MG63 (cell line): ENCODE results near the gene ATP5PD. TPM values are rescaled to one million over a fixed set of nuclear protein-coding genes. Genes with fewer than 3 reads are reported as not detected.

Experiments used
- DNase-seq: peaks from one replicate; pipeline ENCODE4 v3.0.0-alpha.2; 2020
- H3K27me3 ChIP-seq: fragments of 250-450 bp; sonication (Bioruptor Pico); 2 replicates; pipeline ENCODE4 v1.5.1; 2020; ENCODE audit warnings: mild to moderate bottlenecking, moderate library complexity
- H3K36me3 ChIP-seq: fragments of 250-450 bp; sonication (Bioruptor Pico); 2 replicates; pipeline ENCODE4 v1.5.1; 2020; ENCODE audit warnings: mild to moderate bottlenecking, moderate library complexity
- H3K4me3 ChIP-seq: fragments of 250-450 bp; sonication (Bioruptor Pico); 2 replicates; pipeline ENCODE4 v1.5.1; 2020; ENCODE audit warnings: mild to moderate bottlenecking, moderate library complexity
- H3K9me3 ChIP-seq: fragments of 250-450 bp; sonication (Bioruptor Pico); 2 replicates; pipeline ENCODE4 v1.5.1; 2020; ENCODE audit warnings: mild to moderate bottlenecking, moderate library complexity
- total RNA-seq: library from RNA; depleted of rRNA; stranded (reverse); fragments of >200 nt; shearing (Covaris generic); gene quantifications from 2 replicates; pipeline ENCODE4 v1.2.3, GENCODE V29; 2014; ENCODE audit warnings: low replicate concordance; rRNA removed

ATP5PD gene
- 296 and 323 TPM in 2 replicates for total RNA-seq

GRCh38 chr17:75046407-75047289 is at the start of gene ATP5PD, which contains the start of gene KCTD2:
Gene ATP5PD, minus strand, starts transcription at chr17:75046969. Its CDS starts 4,319 bp downstream, at chr17:75042650.
Gene KCTD2, plus strand, starts transcription at chr17:75047225. Its CDS starts 26 bp downstream, at chr17:75047251.
- no peaks in the 10 kb centered on the region for H3K27me3 ChIP-seq
- no peaks in the 10 kb centered on the region for H3K9me3 ChIP-seq
- peak; percentile 97 for DNase-seq
- H3K4me3 ChIP-seq: peak within 1 kb of the TSS; percentile 96
- H3K36me3 ChIP-seq: peaks cover 25% of the 10 kb centered on the region

- peak; percentile 66 for DNase-seq
- H3K4me3 ChIP-seq: no peak overlapping the region
- no peaks in the 10 kb centered on the region for H3K36me3 ChIP-seq
- no peaks in the 10 kb centered on the region for H3K9me3 ChIP-seq
- no peaks in the 10 kb centered on the region for H3K27me3 ChIP-seq
Measured at GRCh38 chr17:75096082-75096625, 49.4 kb upstream of the ATP5PD start.

DNA sequence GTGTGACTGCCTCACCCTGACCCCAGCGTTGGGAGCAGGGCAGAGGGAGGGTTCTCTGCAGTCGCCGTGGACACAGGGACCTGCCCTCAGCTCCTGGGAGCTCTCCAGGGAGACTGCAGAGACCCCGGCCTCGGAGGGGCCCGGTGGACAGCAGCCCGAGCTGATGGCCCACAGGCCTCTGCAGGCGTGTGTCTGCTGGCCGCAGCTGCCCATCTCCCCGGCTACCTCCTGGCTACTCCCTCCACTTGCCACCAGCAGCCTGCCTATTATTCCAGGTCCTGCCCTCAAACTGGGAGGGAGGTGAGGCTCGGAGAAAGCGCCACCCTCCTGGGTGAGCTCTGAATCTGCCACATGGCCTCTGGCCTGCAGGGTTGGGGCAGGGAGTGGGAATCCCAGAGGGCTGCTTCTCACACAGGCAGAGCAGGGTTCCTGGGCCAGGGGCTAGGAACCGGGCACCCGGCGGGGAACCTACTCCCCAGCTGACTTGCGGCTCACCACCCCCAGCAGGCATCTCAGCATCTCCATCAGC is 48.2 kb upstream of the ATP5PD start:
- no peak for DNase-seq
- no peaks in the 10 kb centered on the region for H3K36me3 ChIP-seq
- H3K4me3 ChIP-seq: no peak overlapping the region
- H3K27me3 ChIP-seq: no peaks in the 10 kb centered on the region
- H3K9me3 ChIP-seq: no peaks in the 10 kb centered on the region

DNA sequence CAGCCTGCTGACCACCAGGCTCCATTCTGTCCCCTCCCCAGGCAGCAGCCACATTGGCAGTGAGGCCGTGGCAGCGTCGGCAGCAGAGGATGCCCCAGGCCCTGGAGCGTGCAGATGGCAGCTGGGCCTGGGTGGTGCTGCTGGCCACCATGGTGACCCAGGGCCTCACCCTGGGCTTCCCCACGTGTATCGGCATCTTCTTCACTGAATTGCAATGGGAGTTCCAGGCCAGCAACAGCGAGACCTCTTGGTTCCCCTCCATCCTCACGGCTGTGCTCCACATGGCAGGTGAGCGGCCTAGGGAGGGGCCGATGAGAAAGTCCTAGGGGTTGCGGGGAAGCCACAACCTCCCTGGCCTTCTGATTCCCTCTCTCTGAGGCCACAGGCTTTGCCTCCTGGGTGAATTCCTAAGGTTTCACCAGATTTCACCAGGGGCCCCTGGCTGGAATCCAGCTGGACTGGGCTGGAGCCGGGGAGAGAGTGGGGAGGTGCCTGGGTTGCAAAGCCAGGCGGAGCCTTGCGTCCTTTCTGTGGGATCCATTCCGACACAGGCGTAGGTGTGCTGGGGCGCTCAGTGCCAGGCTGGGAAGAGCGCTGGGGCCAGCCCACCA is 46.9 kb upstream of the ATP5PD start:
- no peaks in the 10 kb centered on the region for H3K36me3 ChIP-seq
- no peaks in the 10 kb centered on the region for H3K27me3 ChIP-seq
- H3K4me3 ChIP-seq: no peak overlapping the region
- no peak for DNase-seq
- no peaks in the 10 kb centered on the region for H3K9me3 ChIP-seq

DNA sequence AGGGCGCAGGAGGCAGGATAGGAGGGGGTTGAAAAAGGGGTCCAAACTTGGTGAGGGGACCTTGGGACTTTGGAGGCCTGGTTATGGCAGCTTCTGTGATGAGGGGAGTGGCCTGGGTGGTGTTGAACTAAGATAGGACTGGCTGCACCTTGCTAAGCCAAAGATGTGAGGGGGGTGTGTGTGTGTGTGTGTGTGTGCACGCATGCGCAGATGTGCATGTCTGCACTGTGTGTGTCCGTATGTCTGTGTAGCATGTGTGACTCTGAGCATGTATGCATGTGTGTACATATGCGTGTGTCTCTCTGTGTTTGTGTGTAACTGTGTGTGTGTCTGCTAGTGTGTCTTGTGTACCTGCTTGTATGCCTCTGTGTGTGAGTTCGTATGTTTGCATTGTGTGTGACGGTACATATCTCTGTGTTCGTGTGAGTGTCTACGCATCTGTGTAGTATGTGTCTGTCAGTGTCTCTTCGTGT is 45.1 kb upstream of the ATP5PD start:
- H3K9me3 ChIP-seq: no peaks in the 10 kb centered on the region
- H3K4me3 ChIP-seq: no peak overlapping the region
- no peaks in the 10 kb centered on the region for H3K36me3 ChIP-seq
- DNase-seq: no peak
- no peaks in the 10 kb centered on the region for H3K27me3 ChIP-seq

DNA sequence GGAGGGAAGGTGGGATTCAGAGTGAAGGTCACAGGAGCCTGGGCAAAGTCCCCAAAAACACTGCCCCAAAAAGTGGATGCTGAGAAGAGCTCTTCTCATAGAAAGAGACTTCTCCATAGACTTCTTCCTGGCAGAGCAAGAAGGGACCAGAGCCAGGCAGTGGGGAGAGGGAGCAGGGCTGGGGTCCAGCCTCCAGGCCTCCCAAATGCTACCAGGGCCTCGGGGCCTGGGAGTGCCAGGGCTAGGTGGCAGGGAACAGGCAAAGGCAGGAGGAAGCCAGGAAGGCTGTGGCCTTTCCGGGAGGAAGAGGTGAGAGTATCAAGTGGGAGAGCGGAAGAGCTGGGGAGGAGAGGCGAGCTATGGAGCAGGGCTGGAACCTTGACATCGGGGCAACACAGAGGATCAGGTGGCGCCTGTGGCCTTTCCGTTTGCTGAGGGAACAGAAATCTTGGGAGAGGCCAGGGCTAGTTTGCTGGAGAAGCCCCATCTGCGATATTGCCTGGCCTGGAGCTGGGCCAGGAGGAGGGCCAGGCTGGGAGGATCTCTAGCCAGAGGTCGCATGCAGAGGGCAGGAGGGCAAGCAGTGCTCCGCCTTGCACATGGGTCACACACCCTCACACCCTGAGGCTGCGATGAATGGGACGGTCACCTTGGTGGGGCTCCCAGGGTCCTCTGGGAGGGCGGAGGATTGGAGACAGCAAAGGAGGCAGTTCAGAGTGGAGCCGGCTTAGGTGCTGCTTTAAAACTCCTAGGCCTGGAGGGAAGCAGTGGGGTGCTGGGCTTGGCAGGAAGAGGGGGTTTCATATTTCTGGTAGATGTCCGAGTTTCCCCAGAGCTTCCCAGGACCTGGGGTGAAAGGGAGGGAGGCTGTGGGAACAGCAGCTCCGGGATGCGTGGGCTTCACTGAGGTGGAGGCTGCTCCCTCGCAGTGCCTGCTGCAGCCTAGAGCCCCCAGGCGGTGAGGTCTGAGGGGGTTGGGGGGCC is 44.4 kb upstream of the ATP5PD start:
- Histone ChIP-seq H3K4me3 (no peak overlapping the region), H3K9me3 (no peaks in the 10 kb centered on the region), H3K27me3 (no peaks in the 10 kb centered on the region), H3K36me3 (no peaks in the 10 kb centered on the region)
- DNase-seq: no peak

- DNase-seq: peak; percentile 76
- Histone ChIP-seq H3K27me3 (no peaks in the 10 kb centered on the region), H3K9me3 (no peaks in the 10 kb centered on the region), H3K4me3 (peak overlapping the region; percentile 46), H3K36me3 (no peaks in the 10 kb centered on the region)
Measured at GRCh38 chr17:75088465-75089417, 42.0 kb upstream of the ATP5PD start.

GRCh38 chr17:75087558-75088453 is 41.0 kb upstream of the ATP5PD start, which contains the start of gene SLC16A5:
Gene SLC16A5, plus strand, starts transcription at chr17:75087954. Its CDS starts 5,683 bp downstream, at chr17:75093637.
- Histone ChIP-seq H3K27me3 (no peaks in the 10 kb centered on the region), H3K9me3 (no peaks in the 10 kb centered on the region), H3K4me3 (peak within 1 kb of the TSS; percentile 46), H3K36me3 (no peaks in the 10 kb centered on the region)
- DNase-seq: peak; percentile 93

DNA sequence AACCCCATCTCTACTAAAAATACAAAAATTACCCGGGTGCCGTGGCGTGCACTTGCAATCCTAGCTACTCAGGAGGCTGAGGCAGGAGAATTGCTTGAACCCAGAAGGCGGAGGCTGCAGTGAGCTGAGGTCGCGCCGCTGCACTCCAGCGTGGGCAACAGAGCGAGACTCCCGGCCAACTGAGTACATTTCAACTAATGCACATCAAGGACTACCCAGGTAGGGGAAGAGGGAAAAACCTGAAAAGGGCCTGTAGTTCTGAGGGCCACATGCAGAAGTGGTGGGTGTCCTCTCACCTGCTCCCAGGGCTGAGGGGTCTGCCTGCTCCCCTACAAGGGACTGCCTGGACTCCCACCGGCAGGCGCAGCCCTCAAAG is 40.4 kb upstream of the ATP5PD start:
- Histone ChIP-seq H3K9me3 (no peaks in the 10 kb centered on the region), H3K27me3 (no peaks in the 10 kb centered on the region), H3K4me3 (peak overlapping the region; percentile 46), H3K36me3 (no peaks in the 10 kb centered on the region)
- DNase-seq: no peak

GRCh38 chr17:75086496-75087181 is 39.9 kb upstream of the ATP5PD start:
- H3K36me3 ChIP-seq: no peaks in the 10 kb centered on the region
- no peaks in the 10 kb centered on the region for H3K27me3 ChIP-seq
- H3K9me3 ChIP-seq: no peaks in the 10 kb centered on the region
- no peak for DNase-seq
- H3K4me3 ChIP-seq: peak overlapping the region; percentile 46

DNA sequence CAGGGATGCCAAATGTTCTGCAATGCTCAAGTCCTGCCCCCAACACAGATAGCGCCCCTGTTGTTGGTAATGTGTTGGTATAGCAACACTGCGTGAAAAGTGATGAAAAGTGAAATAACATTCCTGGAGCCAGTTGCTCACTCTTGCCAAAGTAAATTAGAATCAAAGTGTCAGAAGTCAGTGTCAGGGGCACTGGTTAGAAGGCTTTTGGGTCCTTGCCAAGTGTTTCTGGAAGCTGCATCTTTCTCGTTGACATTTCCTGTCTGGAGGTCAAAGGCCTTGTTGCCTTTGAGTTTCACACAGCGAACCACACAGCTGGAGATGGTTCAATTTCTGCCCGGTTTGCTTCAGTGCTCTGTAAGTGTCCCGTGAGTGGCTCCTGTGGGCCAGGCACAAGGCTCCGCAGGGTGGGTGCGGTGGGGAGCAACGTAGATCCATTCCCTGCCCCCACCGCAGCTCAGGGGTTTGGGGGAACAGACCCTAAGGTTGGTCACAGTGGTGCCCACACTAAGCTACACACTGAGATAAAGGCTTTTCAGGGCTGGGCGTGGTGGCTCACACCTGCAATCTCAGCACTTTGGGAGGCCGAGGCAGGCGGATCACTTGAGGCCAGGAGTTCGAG is 37.4 kb upstream of the ATP5PD start:
- no peak overlapping the region for H3K4me3 ChIP-seq

GRCh38 chr17:75082683-75083082 is 35.9 kb upstream of the ATP5PD start:
- DNase-seq: no peak
- Histone ChIP-seq H3K9me3 (no peaks in the 10 kb centered on the region), H3K36me3 (no peaks in the 10 kb centered on the region), H3K27me3 (no peaks in the 10 kb centered on the region), H3K4me3 (no peak overlapping the region)

More for the DNA sequence above, 37.4 kb upstream of the ATP5PD start:
- H3K9me3 ChIP-seq: no peaks in the 10 kb centered on the region
- no peaks in the 10 kb centered on the region for H3K36me3 ChIP-seq
- no peaks in the 10 kb centered on the region for H3K27me3 ChIP-seq
- no peak for DNase-seq
